ENCODE measurements around the gene PAMR1.
"Not testable (repeated sequence)": the region's sequence is repeated elsewhere in the genome, so short reads cannot be mapped to it uniquely, and the experiment has no call there.

The PAMR1 gene

GRCh38 chr11:35541621-35542375, 16.4 kb upstream of the PAMR1 start:
- DNase-seq (ENCODE audit: low read depth): no peak

DNA sequence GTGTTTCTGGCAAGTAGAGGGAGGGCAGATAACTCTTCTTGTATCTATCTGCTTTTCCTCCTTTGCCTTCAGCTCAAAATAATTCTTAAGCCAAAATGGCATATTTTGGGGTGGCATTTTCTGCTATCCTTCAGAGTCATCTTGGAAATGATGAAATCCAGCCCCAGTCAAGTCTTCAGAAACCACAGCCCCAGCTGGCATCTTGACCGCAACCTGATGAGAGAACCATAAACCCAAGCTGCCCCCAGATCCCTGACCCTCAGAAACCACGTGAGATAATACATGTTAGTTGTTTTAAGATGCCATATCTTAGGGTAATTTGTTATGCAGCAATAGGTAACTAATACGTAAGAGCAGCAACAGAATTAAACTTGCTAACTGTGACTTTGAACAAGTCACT, 15.1 kb upstream of the PAMR1 start:
- no peak for DNase-seq (ENCODE audit: low read depth)

DNA sequence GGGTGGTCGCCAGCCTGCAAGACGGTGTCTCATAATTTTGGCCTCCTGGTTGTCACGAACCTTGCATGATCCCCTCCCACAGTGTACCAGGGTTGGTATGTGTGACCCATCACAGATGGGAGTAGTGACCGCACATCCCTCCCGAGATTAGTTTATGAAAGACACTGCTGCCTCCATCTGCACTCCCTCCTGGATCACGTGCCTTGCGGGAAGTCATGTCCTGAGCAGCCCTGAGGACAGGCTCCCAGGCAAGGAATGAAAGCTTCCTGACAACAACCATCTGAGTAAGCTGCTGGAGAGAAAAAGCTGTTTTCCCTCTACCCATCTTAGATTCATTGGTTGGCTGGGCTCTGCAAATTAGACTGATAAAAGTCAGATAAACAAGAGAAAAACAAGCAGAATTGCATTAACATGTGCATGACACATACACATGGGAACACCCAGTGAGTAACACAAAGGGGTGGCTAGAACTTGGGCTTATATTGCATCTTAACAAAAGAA, 14.4 kb upstream of the PAMR1 start:
- DNase-seq (ENCODE audit: low read depth): no peak

DNA sequence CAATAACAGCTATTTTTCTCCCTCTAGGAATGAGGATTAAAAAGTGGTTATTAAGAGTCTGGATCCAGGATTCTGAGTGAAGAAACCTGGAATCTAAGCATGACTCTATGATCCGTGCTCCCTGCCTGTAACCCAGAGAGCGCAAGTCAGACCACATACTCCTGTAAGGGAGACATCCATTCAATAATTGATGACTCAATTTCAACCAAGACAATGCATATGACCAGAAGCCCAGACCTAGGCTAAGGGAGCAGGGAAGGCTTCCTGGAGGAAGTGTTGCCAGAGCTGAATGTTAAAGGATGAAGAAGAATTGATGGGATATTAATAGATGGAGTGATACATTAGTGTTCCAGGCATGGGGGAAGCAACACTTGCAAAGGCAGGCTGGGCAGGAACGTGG, 13.8 kb upstream of the PAMR1 start:
- DNase-seq (ENCODE audit: low read depth): no peak

- DNase-seq (ENCODE audit: low read depth): no peak
Observed at GRCh38 chr11:35536470-35536869, 11.1 kb upstream of the PAMR1 start.

DNA sequence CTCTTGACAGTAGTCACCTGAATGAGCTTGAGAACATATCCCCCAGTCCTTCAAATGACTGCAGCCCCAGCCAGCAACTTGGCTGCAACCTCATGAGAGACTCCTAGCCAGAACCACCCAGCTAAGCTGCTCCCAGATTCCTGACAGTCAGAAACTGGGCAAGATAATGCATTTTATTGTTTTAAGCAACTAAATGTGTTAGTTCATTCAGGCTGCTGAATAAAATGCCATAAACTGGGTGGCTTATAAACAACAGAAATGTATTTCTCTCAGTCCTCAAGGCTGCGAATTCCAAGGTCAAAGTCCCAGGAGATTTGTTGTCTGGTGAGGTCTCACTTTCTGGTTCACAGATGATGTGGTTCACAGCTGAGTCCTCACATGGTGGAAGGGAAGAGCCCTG, 5.8 kb upstream of the PAMR1 start:
- no peak for DNase-seq (ENCODE audit: low read depth)

- no peak for DNase-seq (ENCODE audit: low read depth)
Observed at GRCh38 chr11:35529971-35530495, 4.6 kb upstream of the PAMR1 start.

DNA sequence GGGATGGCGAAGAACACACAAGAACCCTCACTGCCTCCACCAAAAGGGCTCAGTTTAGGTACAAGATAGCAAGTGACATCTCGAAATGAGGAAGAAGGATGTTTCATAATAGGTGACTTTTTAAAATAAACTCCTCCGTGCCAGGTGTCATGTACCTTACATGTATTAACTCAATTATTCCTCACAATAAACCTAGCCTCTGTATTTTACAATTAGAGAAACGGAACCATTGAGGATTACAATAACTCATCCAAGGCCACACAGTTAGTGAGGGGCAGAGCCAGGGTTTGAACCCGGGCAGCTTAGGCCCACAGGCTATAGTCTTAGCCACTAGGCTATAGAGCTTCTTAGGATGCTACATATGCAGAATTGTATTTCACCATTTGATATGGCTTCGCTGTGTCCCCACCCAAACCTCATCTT, 965 bp upstream of the PAMR1 start:
- DNase-seq (ENCODE audit: low read depth): no peak

- DNase-seq (ENCODE audit: low read depth): no peak
Observed at GRCh38 chr11:35524780-35525179, 636 bp downstream of the PAMR1 start.

- no peak for DNase-seq (ENCODE audit: low read depth)
Observed at GRCh38 chr11:35523861-35524260, 1.6 kb downstream of the PAMR1 start.

- DNase-seq (ENCODE audit: low read depth): no peak
Observed at GRCh38 chr11:35523331-35523768, 2.1 kb downstream of the PAMR1 start.

DNA sequence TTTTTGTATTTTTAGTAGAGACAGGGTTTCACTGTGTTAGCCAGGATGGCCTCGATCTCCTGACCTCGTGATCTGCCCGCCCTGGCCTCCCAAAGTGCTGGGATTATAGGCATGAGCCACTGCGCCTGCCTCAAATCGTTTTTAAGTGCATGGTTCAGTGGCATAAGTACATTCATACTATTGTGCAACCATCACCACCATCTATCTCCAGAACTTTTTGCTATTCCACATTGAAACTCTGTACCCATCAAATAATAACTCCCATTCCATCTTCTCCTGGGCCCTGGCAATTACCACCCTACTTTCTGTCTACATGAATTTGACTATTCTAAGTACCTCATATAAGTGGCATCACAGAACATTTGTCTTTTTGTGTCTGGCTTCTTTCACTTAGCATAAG, 3.3 kb downstream of the PAMR1 start:
- DNase-seq (ENCODE audit: low read depth): not testable (repeated sequence)

GRCh38 chr11:35520376-35520775, 5.0 kb downstream of the PAMR1 start:
- no peak for DNase-seq (ENCODE audit: low read depth)

- no peak for DNase-seq (ENCODE audit: low read depth)
Observed at GRCh38 chr11:35518766-35519165, 6.7 kb downstream of the PAMR1 start.

DNA sequence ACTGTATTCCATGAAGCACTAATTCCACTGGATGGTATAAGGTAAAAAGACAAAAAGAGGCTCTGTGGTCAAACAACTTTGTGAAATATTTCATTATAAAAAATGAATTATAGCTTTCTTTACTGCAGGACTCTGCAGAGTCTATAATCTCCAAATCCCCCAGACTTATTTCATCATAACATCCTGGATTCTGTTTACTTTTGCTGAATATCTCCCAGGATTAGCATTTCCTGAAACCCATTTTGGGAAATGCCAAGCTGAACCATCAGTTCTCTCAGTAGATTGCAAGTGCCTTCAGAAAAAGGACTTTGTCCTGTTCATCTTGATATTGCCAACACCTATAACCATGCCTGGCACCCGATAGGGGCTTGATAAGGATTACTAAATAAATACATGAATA, 7.9 kb downstream of the PAMR1 start:
- no peak for DNase-seq (ENCODE audit: low read depth)

DNA sequence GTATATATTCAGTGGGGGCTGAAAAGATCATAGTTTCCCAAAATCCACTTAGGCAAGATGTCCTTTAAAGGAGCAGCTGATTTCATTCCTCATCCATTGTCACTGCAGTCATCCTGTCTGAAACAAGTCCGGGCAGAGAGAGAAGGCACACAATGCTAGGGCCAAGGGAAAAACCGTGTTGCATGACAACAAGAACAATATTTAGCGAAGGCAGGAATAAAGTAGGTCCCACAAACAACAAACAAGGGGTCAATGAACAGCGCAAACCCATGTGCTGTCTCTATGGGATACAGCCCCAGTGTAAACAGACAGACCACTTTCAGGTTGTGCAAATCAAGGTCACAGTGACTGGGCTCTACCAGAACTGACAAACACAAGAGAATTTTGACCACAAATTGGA, 9.0 kb downstream of the PAMR1 start:
- no peak for DNase-seq (ENCODE audit: low read depth)

DNA sequence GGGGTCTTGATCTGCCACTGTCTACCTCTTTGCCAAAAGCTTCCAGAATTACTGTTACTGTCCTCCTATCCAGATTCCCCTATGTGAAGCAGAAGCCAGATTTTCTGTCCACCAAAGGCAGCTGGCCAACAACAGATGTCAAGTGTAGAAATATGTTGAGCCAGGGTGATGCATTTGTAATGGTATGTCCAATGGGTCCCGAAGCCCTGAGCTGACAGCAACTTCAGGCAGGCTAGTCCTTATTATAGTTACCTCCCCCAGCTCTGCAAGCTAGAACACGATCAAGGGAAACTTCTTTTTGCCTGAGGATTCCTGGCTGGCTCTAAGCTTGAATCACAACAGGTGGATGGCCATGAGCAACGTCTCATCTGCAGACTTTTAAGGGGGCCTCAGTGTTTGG, 10.2 kb downstream of the PAMR1 start:
- DNase-seq (ENCODE audit: low read depth): no peak

DNA sequence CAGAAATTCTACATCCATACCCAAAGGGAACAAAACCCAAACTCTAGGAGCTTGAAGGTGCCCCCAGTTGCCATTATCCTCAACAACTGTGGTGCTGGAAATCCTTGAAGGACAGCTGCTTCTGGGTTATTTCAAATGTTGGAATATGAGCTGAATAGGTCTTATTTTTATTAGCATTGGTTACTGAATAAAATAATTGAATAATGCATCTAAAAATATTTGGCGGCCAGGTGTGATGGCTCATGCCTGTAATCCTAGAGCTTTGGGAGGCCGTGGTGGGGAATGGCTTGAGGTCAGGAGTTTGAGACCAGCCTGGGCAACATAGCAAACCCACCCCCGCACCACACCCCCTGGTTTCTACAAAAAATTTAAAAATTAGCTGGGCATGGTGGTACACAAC, 10.9 kb downstream of the PAMR1 start:
- no peak for DNase-seq (ENCODE audit: low read depth)

GRCh38 chr11:35511666-35512065, 13.8 kb downstream of the PAMR1 start:
- no peak for DNase-seq (ENCODE audit: low read depth)

GRCh38 chr11:35507688-35508087, 17.7 kb downstream of the PAMR1 start:
- no peak for DNase-seq (ENCODE audit: low read depth)

GRCh38 chr11:35501776-35502175, 23.6 kb downstream of the PAMR1 start:
- no peak for DNase-seq (ENCODE audit: low read depth)

GRCh38 chr11:35500744-35501143, 24.7 kb downstream of the PAMR1 start:
- DNase-seq (ENCODE audit: low read depth): no peak

DNA sequence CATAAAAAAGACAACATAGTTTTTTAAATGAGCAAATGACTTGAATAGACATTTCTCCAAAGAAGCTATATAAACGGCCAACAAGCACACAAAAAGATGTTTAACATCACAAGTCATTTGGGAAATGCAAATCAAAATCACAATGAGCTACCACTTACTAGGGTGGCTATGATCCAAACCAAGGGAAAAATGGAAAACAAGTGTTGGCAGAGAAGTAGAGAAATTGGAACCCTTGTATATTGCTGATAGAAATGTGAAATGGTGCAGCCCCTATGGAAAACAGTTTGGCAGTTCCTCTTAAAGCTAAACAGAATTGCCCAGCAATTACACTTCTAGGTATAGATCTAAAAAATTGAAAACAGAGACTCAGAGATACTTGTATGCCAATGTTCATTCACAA, 29.0 kb downstream of the PAMR1 start:
- DNase-seq (ENCODE audit: low read depth): no peak

- no peak for DNase-seq (ENCODE audit: low read depth)
Observed at GRCh38 chr11:35494957-35495490, 30.4 kb downstream of the PAMR1 start.
